ENCODE results near the gene SYT11. TPM values are rescaled to one million over a fixed set of nuclear protein-coding genes. Genes with fewer than 3 reads are reported as not detected.

Gene SYT11
- total and polyA plus RNA-seq, 4 donors = 0.49 to 1.2 (median 0.76) TPM

DNA sequence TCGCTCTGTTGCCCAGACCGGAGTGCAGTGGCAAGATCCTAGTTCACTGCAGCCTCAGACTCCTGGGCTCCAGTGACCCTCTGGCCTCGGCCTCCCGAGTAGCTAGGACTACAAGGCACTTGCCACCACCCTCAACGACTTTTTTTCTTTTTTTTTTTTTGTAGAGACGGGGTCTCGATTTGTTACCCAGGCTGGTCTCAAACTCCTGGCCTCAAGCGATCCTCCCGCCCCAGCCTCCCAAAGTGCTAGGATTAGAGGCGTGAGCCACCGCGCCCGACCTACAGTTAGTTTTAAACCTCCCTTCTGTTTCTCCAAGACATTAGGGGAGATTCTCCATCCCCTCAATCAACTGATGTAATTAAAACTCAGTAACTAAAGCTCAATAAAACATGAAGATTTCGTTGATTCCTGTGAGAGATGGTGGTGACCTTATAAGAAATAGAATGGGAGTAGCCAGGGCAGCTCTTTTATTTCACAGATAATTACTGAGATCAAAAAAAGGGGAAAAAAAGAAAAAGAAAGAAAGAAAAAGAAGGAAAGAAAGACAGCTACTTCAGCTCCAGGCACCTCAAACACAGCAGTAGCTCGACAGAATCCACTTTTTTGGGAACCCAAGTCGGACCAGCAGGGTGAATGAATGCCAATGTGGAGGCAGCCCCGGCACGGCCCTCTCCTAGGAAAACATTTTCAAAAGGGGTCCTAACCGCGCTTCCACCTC, 3.0 kb upstream of the SYT11 start (continued):
- TF ChIP-seq NR2F2 (IDR thresholded peaks at IDR 0.05) (no peak), YY1 (IDR thresholded peaks at IDR 0.05) (no peak), HNF4G (IDR thresholded peaks at IDR 0.05) (no peak), JUND (IDR thresholded peaks at IDR 0.05) (no peak), RAD21 (IDR thresholded peaks at IDR 0.05) (no peak), SP1 (IDR thresholded peaks at IDR 0.05) (no peak), GABPA (IDR thresholded peaks at IDR 0.05 in 1 of 2, conservative IDR thresholded peaks at IDR 0.05 in 1 of 2) (no peak), RXRA (IDR thresholded peaks at IDR 0.05) (no peak), FOXA1 (IDR thresholded peaks at IDR 0.05) (no peak), HNF4A (conservative IDR thresholded peaks at IDR 0.05) (no peak)
- TF ChIP-seq, protein P1, sequence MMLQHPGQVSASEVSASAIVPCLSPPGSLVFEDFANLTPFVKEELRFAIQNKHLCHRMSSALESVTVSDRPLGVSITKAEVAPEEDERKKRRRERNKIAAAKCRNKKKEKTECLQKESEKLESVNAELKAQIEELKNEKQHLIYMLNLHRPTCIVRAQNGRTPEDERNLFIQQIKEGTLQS (IDR thresholded peaks at IDR 0.05) = no peak

DNA sequence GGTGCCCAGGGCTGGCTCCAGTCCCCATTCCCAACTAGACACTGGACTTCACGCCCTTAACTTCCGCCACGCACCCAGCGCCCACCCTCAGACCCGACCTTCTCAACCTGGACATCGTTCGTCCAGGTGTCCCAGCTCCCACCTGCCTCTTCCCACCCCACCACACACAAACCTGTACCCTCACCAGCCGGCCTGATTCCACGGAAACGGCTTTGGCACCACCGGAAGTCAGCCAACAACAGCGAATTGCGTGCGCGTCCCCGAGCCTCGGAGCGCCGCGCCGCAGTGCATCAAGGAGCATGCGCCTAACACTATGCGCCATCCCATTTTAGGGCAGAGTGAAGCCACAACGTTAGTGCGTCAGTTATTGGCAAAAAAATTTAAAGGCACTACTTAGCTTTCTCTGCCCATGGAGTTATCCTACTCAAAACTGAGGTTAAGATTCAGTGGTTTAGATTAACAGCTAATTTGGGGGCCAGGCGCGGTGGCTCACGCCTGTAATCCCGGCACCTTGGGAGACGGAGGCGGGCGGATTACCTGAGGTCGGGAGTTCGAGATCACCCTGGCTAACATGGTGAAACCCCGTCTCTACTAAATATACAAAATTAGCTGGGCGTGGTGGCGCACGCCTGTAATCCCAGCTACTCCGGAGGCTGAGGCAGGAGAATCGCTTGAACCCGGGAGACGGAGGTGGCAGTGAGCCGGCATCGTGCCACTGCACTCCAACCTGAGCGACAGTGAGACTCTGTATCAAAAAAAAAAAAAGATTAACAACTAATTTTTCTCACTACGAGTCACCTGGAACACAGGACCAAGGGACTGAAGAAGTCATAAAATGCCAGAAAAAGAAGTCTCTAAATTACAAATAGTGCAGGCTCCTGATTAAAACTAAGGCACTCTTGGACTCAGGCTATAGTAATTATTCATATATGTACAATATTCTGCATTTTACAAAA, 2.1 kb upstream of the SYT11 start, which contains the start of gene GON4L:
Gene GON4L (minus strand): TSS at position 240 of the 956 bp plus-strand sequence. CDS start 3,434 bp downstream, outside the sequence.
- no peaks in the 10 kb centered on the region for H3K27me3 ChIP-seq (ENCODE audit: control insufficient read depth in 4 of 4, insufficient read depth in 4 of 4, low read length in 3 of 4)
- H3K36me3 ChIP-seq (ENCODE audit: control insufficient read depth in 4 of 4, insufficient read depth in 3 of 4, low read depth in 1 of 4, low read length in 3 of 4) = peaks cover 4 to 19% (median 14%) of the 10 kb centered on the region in 4 donors
- TF ChIP-seq NR2F2 (IDR thresholded peaks at IDR 0.05) = no peak
- no peak for TF ChIP-seq FOXA1 (IDR thresholded peaks at IDR 0.05)
- TF ChIP-seq, protein P1 (IDR thresholded peaks at IDR 0.05) = no peak
- peak; percentile 54 for TF ChIP-seq TAF1 (conservative IDR thresholded peaks at IDR 0.05)
- peak in 1 of 2 donors; percentile 4 for TF ChIP-seq HNF4A (conservative IDR thresholded peaks at IDR 0.05)
- TF ChIP-seq RXRA (IDR thresholded peaks at IDR 0.05) = peak in 1 of 2 donors; percentile 10
- peak; percentile 71 to 95 for TF ChIP-seq GABPA (IDR thresholded peaks at IDR 0.05 in 1 of 2, conservative IDR thresholded peaks at IDR 0.05 in 1 of 2)
- TF ChIP-seq FOXA2 (IDR thresholded peaks at IDR 0.05) = no peak
- no peak for TF ChIP-seq JUND (IDR thresholded peaks at IDR 0.05)
- TF ChIP-seq SP1 (IDR thresholded peaks at IDR 0.05) = peak; percentile 52
- TF ChIP-seq, protein P2, sequence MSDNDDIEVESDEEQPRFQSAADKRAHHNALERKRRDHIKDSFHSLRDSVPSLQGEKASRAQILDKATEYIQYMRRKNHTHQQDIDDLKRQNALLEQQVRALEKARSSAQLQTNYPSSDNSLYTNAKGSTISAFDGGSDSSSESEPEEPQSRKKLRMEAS (IDR thresholded peaks at IDR 0.05) = peak; percentile 95
- TF ChIP-seq RAD21 (IDR thresholded peaks at IDR 0.05) = peak in 1 of 2 donors; percentile 26
- peak in 1 of 2 donors; percentile 70 for TF ChIP-seq EGR1 (IDR thresholded peaks at IDR 0.05; ENCODE audit: low read depth in 2 of 2)
- TF ChIP-seq YY1 (IDR thresholded peaks at IDR 0.05) = peak; percentile 99
- no peak for TF ChIP-seq HNF4G (IDR thresholded peaks at IDR 0.05)
- no peak for TF ChIP-seq REST (IDR thresholded peaks at IDR 0.05)
- TF ChIP-seq, protein P3, sequence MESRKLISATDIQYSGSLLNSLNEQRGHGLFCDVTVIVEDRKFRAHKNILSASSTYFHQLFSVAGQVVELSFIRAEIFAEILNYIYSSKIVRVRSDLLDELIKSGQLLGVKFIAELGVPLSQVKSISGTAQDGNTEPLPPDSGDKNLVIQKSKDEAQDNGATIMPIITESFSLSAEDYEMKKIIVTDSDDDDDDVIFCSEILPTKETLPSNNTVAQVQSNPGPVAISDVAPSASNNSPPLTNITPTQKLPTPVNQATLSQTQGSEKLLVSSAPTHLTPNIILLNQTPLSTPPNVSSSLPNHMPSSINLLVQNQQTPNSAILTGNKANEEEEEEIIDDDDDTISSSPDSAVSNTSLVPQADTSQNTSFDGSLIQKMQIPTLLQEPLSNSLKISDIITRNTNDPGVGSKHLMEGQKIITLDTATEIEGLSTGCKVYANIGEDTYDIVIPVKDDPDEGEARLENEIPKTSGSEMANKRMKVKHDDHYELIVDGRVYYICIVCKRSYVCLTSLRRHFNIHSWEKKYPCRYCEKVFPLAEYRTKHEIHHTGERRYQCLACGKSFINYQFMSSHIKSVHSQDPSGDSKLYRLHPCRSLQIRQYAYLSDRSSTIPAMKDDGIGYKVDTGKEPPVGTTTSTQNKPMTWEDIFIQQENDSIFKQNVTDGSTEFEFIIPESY (IDR thresholded peaks at IDR 0.05) = peak; percentile 94
- TF ChIP-seq, protein P4, sequence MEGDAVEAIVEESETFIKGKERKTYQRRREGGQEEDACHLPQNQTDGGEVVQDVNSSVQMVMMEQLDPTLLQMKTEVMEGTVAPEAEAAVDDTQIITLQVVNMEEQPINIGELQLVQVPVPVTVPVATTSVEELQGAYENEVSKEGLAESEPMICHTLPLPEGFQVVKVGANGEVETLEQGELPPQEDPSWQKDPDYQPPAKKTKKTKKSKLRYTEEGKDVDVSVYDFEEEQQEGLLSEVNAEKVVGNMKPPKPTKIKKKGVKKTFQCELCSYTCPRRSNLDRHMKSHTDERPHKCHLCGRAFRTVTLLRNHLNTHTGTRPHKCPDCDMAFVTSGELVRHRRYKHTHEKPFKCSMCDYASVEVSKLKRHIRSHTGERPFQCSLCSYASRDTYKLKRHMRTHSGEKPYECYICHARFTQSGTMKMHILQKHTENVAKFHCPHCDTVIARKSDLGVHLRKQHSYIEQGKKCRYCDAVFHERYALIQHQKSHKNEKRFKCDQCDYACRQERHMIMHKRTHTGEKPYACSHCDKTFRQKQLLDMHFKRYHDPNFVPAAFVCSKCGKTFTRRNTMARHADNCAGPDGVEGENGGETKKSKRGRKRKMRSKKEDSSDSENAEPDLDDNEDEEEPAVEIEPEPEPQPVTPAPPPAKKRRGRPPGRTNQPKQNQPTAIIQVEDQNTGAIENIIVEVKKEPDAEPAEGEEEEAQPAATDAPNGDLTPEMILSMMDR (IDR thresholded peaks at IDR 0.05; ENCODE audit: low read depth, low read length, missing input control) = no peak
- peak within 1 kb of the TSS; percentile 97 for H3K9ac ChIP-seq (ENCODE audit: low read depth in 1 of 2, low read length in 2 of 2)
- H3K4me3 ChIP-seq (ENCODE audit: low read depth in 1 of 3, low read length in 3 of 3) = peak within 1 kb of the TSS; percentile 71 to 99 (median 96)
- H3K4me1 ChIP-seq (ENCODE audit: control insufficient read depth in 4 of 4, insufficient read depth in 4 of 4, low read length in 3 of 4) = peaks cover 5 to 23% (median 16%) of the 10 kb centered on the region in 4 donors
- peak within 1 kb of the TSS; percentile 91 to 94 for H3K27ac ChIP-seq (ENCODE audit: low read depth in 1 of 2, low read length in 2 of 2)
- peak; percentile 86 for DNase-seq (ENCODE audit: low spot score)
- H3K9me3 ChIP-seq (ENCODE audit: control insufficient read depth in 4 of 4, low read length in 3 of 4) = no peaks in the 10 kb centered on the region
- 14% methylated on average over 46 of the region's 46 CpGs for WGBS
